IMR-90 (cell line): ENCODE measurements around the gene TSPYL4. TPM values are rescaled to one million over a fixed set of nuclear protein-coding genes. Genes with fewer than 3 reads are reported as not detected.

Experiments used
- ATAC-seq: fragments of 200-7000 bp; cut with Tn5 transposase; 2 replicates; pipeline ENCODE4 v1.9.1; 2020; ENCODE audit warnings: low read depth, mild to moderate bottlenecking, moderate library complexity
- BruUV-seq: library from RNA; stranded (reverse); fragments of 400-500 nt; replicated peaks from 2 replicates; lab custom pipeline; 2021; lab: Mats Ljungman, UMichigan
- CTCF ChIA-PET: fragments of 300-600 bp; formaldehyde crosslinking; extraction: SDS; loops from one replicate; lab custom pipeline; 2021; ENCODE audit warnings: antibody characterized with exemption; lab: Yijun Ruan, JAX
- POLR2A ChIA-PET: fragments of 300-600 bp; sonication (Branson Sonifier 250); formaldehyde crosslinking; loops from one replicate; lab custom pipeline; 2022; ENCODE audit warnings: antibody characterized with exemption; ENCODE audit not compliant: unreplicated experiment; lab: Charles Lee
- DNase-seq: peaks from one replicate; pipeline ENCODE4 v3.0.0; 2013
- H2AFZ ChIP-seq: replicated peaks from 2 replicates; pipeline ENCODE3; 2013; ENCODE audit warnings: low read length, mild to moderate bottlenecking; ENCODE audit not compliant: poor library complexity
- H2AK5ac ChIP-seq: 2 replicates; pipeline ENCODE4 v1.6.1; 2013; ENCODE audit warnings: low read depth, low read length, inconsistent platforms
- H2AK9ac ChIP-seq: replicated peaks from 2 replicates; pipeline ENCODE3; 2013; ENCODE audit warnings: mild to moderate bottlenecking, low read depth, low read length, moderate library complexity; ENCODE audit not compliant: poor library complexity
- H2BK120ac ChIP-seq: 2 replicates; pipeline ENCODE4 v1.6.1; 2013; ENCODE audit warnings: low read depth, low read length, inconsistent platforms
- H2BK15ac ChIP-seq: 3 replicates; pipeline ENCODE4 v1.6.1; 2013; ENCODE audit warnings: low read depth, low read length, inconsistent platforms
- H2BK20ac ChIP-seq: 2 replicates; pipeline ENCODE4 v1.6.1; 2013; ENCODE audit warnings: low read depth, mild to moderate bottlenecking, inconsistent platforms, low read length, moderate library complexity
- H2BK5ac ChIP-seq: 2 replicates; pipeline ENCODE4 v1.6.1; 2013; ENCODE audit warnings: mild to moderate bottlenecking, low read depth, low read length, inconsistent platforms; ENCODE audit not compliant: poor library complexity, severe bottlenecking
- H3K14ac ChIP-seq: replicated peaks from 2 replicates; pipeline ENCODE4 v1.6.1; 2013; ENCODE audit warnings: low read depth, low read length, inconsistent platforms
- H3K18ac ChIP-seq: 2 replicates; pipeline ENCODE4 v1.6.1; 2013; ENCODE audit warnings: low read depth, low read length, control low read depth
- H3K23ac ChIP-seq: 2 replicates; pipeline ENCODE4 v1.6.1; 2013; ENCODE audit warnings: low read depth, low read length, inconsistent platforms
- H3K27ac ChIP-seq: 2 replicates; pipeline ENCODE4 v1.5.1; 2013; ENCODE audit warnings: mild to moderate bottlenecking, control low read depth, low read length; ENCODE audit not compliant: insufficient read depth
- H3K27me3 ChIP-seq: 2 replicates; pipeline ENCODE4 v1.6.1; 2013; ENCODE audit warnings: low read length; ENCODE audit not compliant: control insufficient read depth, insufficient read depth
- H3K36me3 ChIP-seq: 2 replicates; pipeline ENCODE4 v1.6.1; 2013; ENCODE audit warnings: low read length, mixed read lengths; ENCODE audit not compliant: control insufficient read depth, insufficient read depth
- H3K4ac ChIP-seq: 2 replicates; pipeline ENCODE4 v1.6.1; 2013; ENCODE audit warnings: low read depth, low read length, inconsistent platforms
- H3K4me1 ChIP-seq: 2 replicates; pipeline ENCODE4 v1.6.1; 2013; ENCODE audit warnings: low read length, mixed read lengths; ENCODE audit not compliant: control insufficient read depth, insufficient read depth
- H3K4me2 ChIP-seq: 2 replicates; pipeline ENCODE4 v1.6.1; 2013; ENCODE audit warnings: low read depth, mild to moderate bottlenecking, control low read depth, low read length, moderate library complexity
- H3K4me3 ChIP-seq: 2 replicates; pipeline ENCODE4 v1.5.1; 2013; ENCODE audit warnings: low read depth, mild to moderate bottlenecking, control low read depth, low read length, moderate library complexity; ENCODE audit not compliant: insufficient read depth
- H3K56ac ChIP-seq: 2 replicates; pipeline ENCODE4 v1.6.1; 2013; ENCODE audit warnings: low read length, inconsistent platforms; ENCODE audit not compliant: insufficient read depth; ENCODE audit errors: extremely low read depth
- H3K79me1 ChIP-seq, 2 experiments: 2 replicates each; pipeline ENCODE4 v1.6.1; 2013; ENCODE audit warnings: low read length in 2 of 2, inconsistent platforms in 1 of 2, low read depth in 1 of 2
- H3K9ac ChIP-seq: 2 replicates; pipeline ENCODE4 v1.6.1; 2013; ENCODE audit warnings: low read depth, low read length, control low read depth
- H3K9me1 ChIP-seq: 2 replicates; pipeline ENCODE4 v1.6.1; 2013; ENCODE audit warnings: low read length, inconsistent platforms; ENCODE audit not compliant: insufficient read depth
- H3K9me3 ChIP-seq: 2 replicates; pipeline ENCODE4 v1.6.1; 2013; ENCODE audit warnings: low read length; ENCODE audit not compliant: control insufficient read depth, insufficient read depth
- H4K20me1 ChIP-seq: 2 replicates; pipeline ENCODE4 v1.6.1; 2013; ENCODE audit warnings: low read length, inconsistent platforms; ENCODE audit not compliant: insufficient read depth
- H4K5ac ChIP-seq: 2 replicates; pipeline ENCODE4 v1.6.1; 2013; ENCODE audit warnings: mild to moderate bottlenecking, low read depth, low read length, control low read depth
- H4K8ac ChIP-seq, 2 experiments: 2 replicates each; pipeline ENCODE4 v1.6.1; 2013; ENCODE audit warnings: low read depth in 2 of 2, low read length in 2 of 2, control low read depth in 1 of 2, inconsistent platforms in 1 of 2
- H4K91ac ChIP-seq: 2 replicates; pipeline ENCODE4 v1.6.1; 2013; ENCODE audit warnings: low read depth, low read length, inconsistent platforms; ENCODE audit not compliant: insufficient read depth
- BHLHE40 ChIP-seq: fragments of 150-350 bp; IDR thresholded peaks from 2 replicates; pipeline ENCODE4 v1.6.1; 2016; ENCODE audit warnings: mild to moderate bottlenecking, low read depth, low read length
- MAZ ChIP-seq: IDR thresholded peaks from 2 replicates; pipeline ENCODE4 v1.6.1; 2012; ENCODE audit warnings: low read depth, mild to moderate bottlenecking, low read length, improper control_type of control experiment, moderate library complexity, borderline replicate concordance
- RAD21 ChIP-seq: IDR thresholded peaks from 2 replicates; pipeline ENCODE4 v1.6.1; 2012; ENCODE audit warnings: low read length, improper control_type of control experiment
- WGBS, 2 experiments: methylation state at CpG; one replicate each; pipeline versions ENCODE4 v1.1.5 to v1.1.7; 2013; ENCODE audit warnings: missing lambda C conversion rate in 2 of 2; ENCODE audit not compliant: insufficient read length in 1 of 2; ENCODE audit errors: extremely low coverage in 2 of 2; 5-methylcytosine and 5-hydroxymethylcytosine counted together
- dilution Hi-C: fragments of 300-500 bp; cut with HindIII; formaldehyde crosslinking; loops from one replicate; pipeline ENCODE4 v1.14.3; 2018; ENCODE audit warnings: low sequenced_read_pairs; ENCODE audit not compliant: unreplicated experiment
- in situ Hi-C: fragments of 300-500 bp; cut with MboI; formaldehyde crosslinking; loops from 3 replicates; pipeline ENCODE4 v1.14.3; 2019; ENCODE audit warnings: low sequenced_read_pairs, inconsistent platforms, mixed read lengths
- intact Hi-C: fragments of 100-400 bp; cut with micrococcal nuclease; formaldehyde crosslinking; loops from 2 replicates; pipeline ENCODE4 v1.10.0; 2022
- polyA plus RNA-seq, 3 experiments: library from polyadenylated mRNA; depleted of rRNA; stranded (reverse); fragments of >200 nt; gene quantifications; 2 replicates each; pipeline ENCODE4 v1.2.3, GENCODE V29; 2012; ENCODE audit warnings: low replicate concordance in 1 of 3
- total RNA-seq: library from RNA; depleted of rRNA; stranded (reverse); fragments of >200 nt; gene quantifications from 2 replicates; pipeline ENCODE4 v1.2.3, GENCODE V29; 2012

The TSPYL4 gene
- total and polyA plus RNA-seq, 2 of the 4 experiments (the other 2 are of a cell fraction): 22.0 to 29.9 TPM

GRCh38 chr6:116208056-116208785 is 45.7 kb downstream of the TSPYL4 start:
- ChIA-PET POLR2A (interaction anchor here (0.7 kb wide), 1 partner anchor 60 kb away, joined by 3 read pairs; no protein-coding TSS in a partner anchor), CTCF (interaction anchor here (1.2 kb wide), 1 partner anchor 9 kb away, joined by 4 read pairs; no protein-coding TSS in a partner anchor)
- Histone ChIP-seq H3K56ac (no peak overlapping the region), H3K9me1 (peaks cover 3% of the 10 kb centered on the region; the same call in 1 of the 2 replicates), H3K14ac (no peak overlapping the region), H2BK20ac (no peak overlapping the region), H2AFZ (no peak overlapping the region), H2AK5ac (no peak overlapping the region), H3K9ac (no peak overlapping the region), H3K18ac (no peak overlapping the region), H3K4me3 (no peak overlapping the region), H2BK15ac (no peak overlapping the region), H4K8ac (no peak overlapping the region), H3K27me3 (no peaks in the 10 kb centered on the region), H3K9me3 (no peaks in the 10 kb centered on the region), H3K4me2 (no peak overlapping the region), H3K36me3 (no peaks in the 10 kb centered on the region), H4K20me1 (no peaks in the 10 kb centered on the region), H4K91ac (no peak overlapping the region), H2AK9ac (no peak overlapping the region), H3K4ac (no peak overlapping the region), H3K23ac (no peak overlapping the region), H3K4me1 (peaks cover 9% of the 10 kb centered on the region), H4K5ac (no peak overlapping the region), H2BK120ac (no peak overlapping the region), H3K27ac (no peak overlapping the region), H2BK5ac (no peak overlapping the region), H3K79me1 (no peaks in the 10 kb centered on the region)
- dilution Hi-C loops (no loop called here), in situ Hi-C loops (no loop called here), intact Hi-C loops (loop anchor here (10.0 kb wide), 1 partner anchor 193 kb away; no protein-coding TSS in a partner anchor)
- ATAC-seq (no peak), DNase-seq (no peak)
- WGBS, 2 experiments: no CpG with 5 or more reads among the region's 4 CpGs
- TF ChIP-seq RAD21: no peak
- no peak for TF ChIP-seq MAZ
- TF ChIP-seq BHLHE40: no peak
- BruUV-seq: no TSS peak
